PC-9 (cell line): ENCODE results near the gene C10orf95. TPM values are rescaled to one million over a fixed set of nuclear protein-coding genes. Genes with fewer than 3 reads are reported as not detected.

Experiments
- BruUV-seq: library from RNA; stranded (reverse); fragments of 400-500 nt; replicated peaks from 2 replicates; lab custom pipeline; 2021; lab: Mats Ljungman, UMichigan
- CTCF ChIA-PET: fragments of 300-600 bp; sonication (Branson Sonifier 250); formaldehyde crosslinking; loops from one replicate; lab custom pipeline; 2022; ENCODE audit warnings: antibody characterized with exemption; lab: Charles Lee
- POLR2A ChIA-PET: fragments of 300-600 bp; sonication (Branson Sonifier 250); formaldehyde crosslinking; loops from one replicate; lab custom pipeline; 2022; ENCODE audit warnings: antibody characterized with exemption; ENCODE audit not compliant: unreplicated experiment; lab: Charles Lee
- DNase-seq, 2 experiments: peaks; one replicate each; pipeline versions ENCODE4 v3.0.0 to v3.0.0-alpha.2; 2015 to 2022; ENCODE audit warnings: mixed read lengths in 1 of 2
- H2AFZ ChIP-seq: fragments of 200-600 bp; sonication (generic); 2 replicates; pipeline ENCODE4 v1.8.1; 2017; ENCODE audit warnings: antibody characterized with exemption
- H3F3A ChIP-seq: fragments of 200-600 bp; sonication (generic); 2 replicates; pipeline ENCODE4 v1.8.1; 2017; ENCODE audit warnings: antibody characterized with exemption, mild to moderate bottlenecking, low read depth; ENCODE audit not compliant: insufficient read depth
- H3K27ac ChIP-seq: fragments of 200-600 bp; sonication (generic); 2 replicates; pipeline ENCODE4 v1.6.1; 2016; ENCODE audit warnings: mixed run types
- H3K27me3 ChIP-seq: fragments of 200-600 bp; sonication (generic); 2 replicates; pipeline ENCODE4 v1.6.1; 2016; ENCODE audit warnings: low read depth, mixed run types; ENCODE audit not compliant: insufficient read depth
- H3K36me3 ChIP-seq: fragments of 200-600 bp; sonication (generic); 2 replicates; pipeline ENCODE4 v1.6.1; 2016; ENCODE audit warnings: low read depth, mixed run types
- H3K4me1 ChIP-seq: fragments of 200-600 bp; sonication (generic); replicated peaks from 2 replicates; pipeline ENCODE4 v1.6.1; 2016; ENCODE audit warnings: mixed run types; ENCODE audit not compliant: insufficient read depth
- H3K4me2 ChIP-seq: fragments of 200-600 bp; sonication (generic); 2 replicates; pipeline ENCODE4 v1.6.1; 2017; ENCODE audit warnings: mixed run types
- H3K4me3 ChIP-seq: fragments of 200-600 bp; sonication (generic); 2 replicates; pipeline ENCODE4 v1.6.1; 2016; ENCODE audit warnings: mixed run types
- H3K79me2 ChIP-seq: fragments of 200-600 bp; sonication (generic); 2 replicates; pipeline ENCODE4 v1.6.1; 2017; ENCODE audit warnings: low read depth, mixed run types
- H3K9me2 ChIP-seq: fragments of 200-600 bp; sonication (generic); 2 replicates; pipeline ENCODE4 v1.8.1; 2017; ENCODE audit warnings: mild to moderate bottlenecking; ENCODE audit not compliant: insufficient read depth
- H3K9me3 ChIP-seq: fragments of 200-600 bp; sonication (generic); 2 replicates; pipeline ENCODE4 v1.8.1; 2016; ENCODE audit warnings: low read depth; ENCODE audit not compliant: insufficient read depth
- H4K20me1 ChIP-seq: fragments of 200-600 bp; sonication (generic); 2 replicates; pipeline ENCODE4 v1.8.1; 2017; ENCODE audit not compliant: insufficient read depth
- EZH2 ChIP-seq: fragments of 200-600 bp; sonication (generic); IDR thresholded peaks from 2 replicates; pipeline ENCODE4 v1.8.0; 2017; ENCODE audit warnings: antibody characterized with exemption, low read depth
- intact Hi-C: fragments of 100-400 bp; cut with micrococcal nuclease; formaldehyde crosslinking; loops from one replicate; pipeline ENCODE4 v1.10.0; 2022; ENCODE audit not compliant: unreplicated experiment
- total RNA-seq: library from RNA; stranded (reverse); gene quantifications from 2 replicates; pipeline ENCODE4 v1.2.3, GENCODE V29; 2021
- TF ChIP-seq, protein P1 (sequence below): fragments of 200-600 bp; sonication (generic); conservative IDR thresholded peaks from 2 replicates; pipeline ENCODE4 v1.6.1; 2017; ENCODE audit warnings: mixed run types, antibody characterized with exemption, mild to moderate bottlenecking, moderate library complexity

The C10orf95 gene
- total RNA-seq, 1 experiment from 2014 or later = 1.0 TPM

DNA sequence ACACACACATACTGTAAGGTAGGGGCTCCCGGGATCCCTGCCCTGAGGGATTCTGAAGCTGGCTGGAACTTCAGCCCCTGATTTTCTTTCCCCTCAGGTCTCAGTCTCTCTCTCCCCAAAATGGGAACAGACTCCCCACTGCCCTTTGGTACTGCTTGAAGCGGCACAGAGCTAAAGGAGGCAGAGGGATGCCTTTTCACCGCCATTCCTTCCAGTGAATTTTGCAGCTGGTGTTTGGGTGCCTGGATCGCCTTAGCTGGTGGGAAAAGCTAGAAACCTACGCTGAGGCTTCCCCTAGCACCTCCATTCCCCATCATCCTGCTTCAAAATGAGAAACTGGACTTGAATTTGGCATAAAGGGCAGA lies 16.2 kb downstream of the C10orf95 start:
- H3K4me3 ChIP-seq = no peak overlapping the region
- no peaks in the 10 kb centered on the region for H3K27me3 ChIP-seq
- no peak overlapping the region for H3K4me2 ChIP-seq
- H3K9me2 ChIP-seq = no peaks in the 10 kb centered on the region
- ChIA-PET CTCF (no interaction called here), POLR2A (no interaction called here)
- H3K79me2 ChIP-seq = peaks cover 6% of the 10 kb centered on the region; the same call in 1 of the 2 replicates
- no peak for DNase-seq
- no peak overlapping the region for H3K27ac ChIP-seq
- no peaks in the 10 kb centered on the region for H3K4me1 ChIP-seq
- TF ChIP-seq, protein P1, sequence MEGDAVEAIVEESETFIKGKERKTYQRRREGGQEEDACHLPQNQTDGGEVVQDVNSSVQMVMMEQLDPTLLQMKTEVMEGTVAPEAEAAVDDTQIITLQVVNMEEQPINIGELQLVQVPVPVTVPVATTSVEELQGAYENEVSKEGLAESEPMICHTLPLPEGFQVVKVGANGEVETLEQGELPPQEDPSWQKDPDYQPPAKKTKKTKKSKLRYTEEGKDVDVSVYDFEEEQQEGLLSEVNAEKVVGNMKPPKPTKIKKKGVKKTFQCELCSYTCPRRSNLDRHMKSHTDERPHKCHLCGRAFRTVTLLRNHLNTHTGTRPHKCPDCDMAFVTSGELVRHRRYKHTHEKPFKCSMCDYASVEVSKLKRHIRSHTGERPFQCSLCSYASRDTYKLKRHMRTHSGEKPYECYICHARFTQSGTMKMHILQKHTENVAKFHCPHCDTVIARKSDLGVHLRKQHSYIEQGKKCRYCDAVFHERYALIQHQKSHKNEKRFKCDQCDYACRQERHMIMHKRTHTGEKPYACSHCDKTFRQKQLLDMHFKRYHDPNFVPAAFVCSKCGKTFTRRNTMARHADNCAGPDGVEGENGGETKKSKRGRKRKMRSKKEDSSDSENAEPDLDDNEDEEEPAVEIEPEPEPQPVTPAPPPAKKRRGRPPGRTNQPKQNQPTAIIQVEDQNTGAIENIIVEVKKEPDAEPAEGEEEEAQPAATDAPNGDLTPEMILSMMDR = no peak
- TF ChIP-seq EZH2 = no peak
- H2AFZ ChIP-seq = no peak overlapping the region
- no peaks in the 10 kb centered on the region for H4K20me1 ChIP-seq
- no TSS peak for BruUV-seq
- no peaks in the 10 kb centered on the region for H3K36me3 ChIP-seq
- H3K9me3 ChIP-seq = no peaks in the 10 kb centered on the region
- H3F3A ChIP-seq = no peaks in the 10 kb centered on the region
- intact Hi-C loops = no loop called here

DNA sequence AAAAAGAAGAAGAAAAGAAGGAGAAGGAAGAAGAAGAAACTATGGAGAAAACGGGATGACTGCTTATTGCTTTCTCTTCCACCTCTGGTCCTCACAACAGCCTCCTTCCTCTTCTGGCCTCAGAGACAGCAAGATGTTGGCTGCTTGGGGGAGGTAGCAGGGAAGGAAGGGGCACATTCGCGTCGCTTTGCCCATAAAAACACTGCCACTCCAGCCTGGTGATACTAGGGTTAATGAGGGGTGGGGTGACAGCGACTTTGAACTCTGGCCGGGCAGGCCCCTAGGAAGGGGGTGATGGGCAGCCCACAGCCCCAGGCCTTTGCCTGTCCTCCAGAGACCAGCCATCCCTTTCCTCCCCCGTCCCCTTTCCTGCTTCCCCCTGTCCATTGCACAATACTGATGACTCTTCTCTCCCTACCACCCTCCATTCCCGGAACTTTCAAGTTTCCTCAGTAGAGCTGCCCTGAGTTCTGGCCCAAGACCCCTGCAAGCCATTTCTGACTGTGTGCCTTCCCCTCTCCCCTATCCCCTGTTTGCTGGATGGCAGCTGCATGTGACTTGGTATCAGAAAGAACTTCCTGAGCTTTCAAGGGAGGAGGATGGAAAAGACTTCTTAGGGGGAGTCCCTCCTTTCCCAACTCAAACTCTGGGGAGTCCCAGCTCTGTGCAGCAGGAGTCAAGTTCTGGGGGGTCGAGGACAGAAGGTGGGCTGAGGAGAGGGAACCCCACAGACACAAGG lies 16.8 kb downstream of the C10orf95 start:
- H3K4me2 ChIP-seq = no peak overlapping the region
- ChIA-PET POLR2A (no interaction called here), CTCF (no interaction called here)
- H3K9me3 ChIP-seq = no peaks in the 10 kb centered on the region
- no peak overlapping the region for H3K27ac ChIP-seq
- TF ChIP-seq, protein P1 = no peak
- no peak for TF ChIP-seq EZH2
- no peaks in the 10 kb centered on the region for H3K36me3 ChIP-seq
- no peaks in the 10 kb centered on the region for H3F3A ChIP-seq
- no peak for DNase-seq
- H3K4me3 ChIP-seq = no peak overlapping the region
- H3K27me3 ChIP-seq = no peaks in the 10 kb centered on the region
- no peak overlapping the region for H2AFZ ChIP-seq
- BruUV-seq = no TSS peak
- intact Hi-C loops = no loop called here
- H3K9me2 ChIP-seq = no peaks in the 10 kb centered on the region
- H3K4me1 ChIP-seq = no peaks in the 10 kb centered on the region
- peaks cover 6% of the 10 kb centered on the region; the same call in 1 of the 2 replicates for H3K79me2 ChIP-seq
- no peaks in the 10 kb centered on the region for H4K20me1 ChIP-seq

DNA sequence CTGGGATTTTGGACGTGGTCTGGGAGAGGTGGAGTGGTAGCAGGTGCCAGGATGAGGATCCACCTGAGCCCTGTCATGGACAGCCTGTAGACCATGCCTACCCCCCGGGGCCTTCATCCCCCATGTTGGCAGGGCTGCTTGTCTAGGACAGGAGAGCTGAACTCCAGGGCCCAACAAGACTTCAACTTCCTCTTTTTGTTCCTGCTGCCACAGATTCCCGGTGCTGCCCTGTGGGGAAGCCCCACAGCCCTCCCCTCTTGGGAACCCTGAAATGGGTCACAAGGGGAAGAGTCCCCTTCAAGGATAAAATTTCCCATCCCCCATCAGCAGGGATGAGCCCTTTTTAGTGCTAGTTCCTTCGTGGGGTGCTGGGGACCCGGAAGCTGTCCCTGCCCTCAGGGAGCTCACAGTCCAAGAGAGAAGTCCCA lies 17.7 kb downstream of the C10orf95 start:
- ChIA-PET POLR2A (no interaction called here), CTCF (no interaction called here)
- H3F3A ChIP-seq = no peaks in the 10 kb centered on the region
- no peaks in the 10 kb centered on the region for H3K27me3 ChIP-seq
- intact Hi-C loops = no loop called here
- H3K4me1 ChIP-seq = no peaks in the 10 kb centered on the region
- H3K4me3 ChIP-seq = no peak overlapping the region
- no TSS peak for BruUV-seq
- H3K79me2 ChIP-seq = peaks cover 6% of the 10 kb centered on the region; the same call in 1 of the 2 replicates
- H3K36me3 ChIP-seq = no peaks in the 10 kb centered on the region
- no peak overlapping the region; the same call in 1 of the 2 replicates for H3K4me2 ChIP-seq
- TF ChIP-seq, protein P1 = no peak
- TF ChIP-seq EZH2 = no peak
- no peak overlapping the region for H3K27ac ChIP-seq
- DNase-seq = no peak
- no peaks in the 10 kb centered on the region for H3K9me2 ChIP-seq
- no peaks in the 10 kb centered on the region for H4K20me1 ChIP-seq
- no peaks in the 10 kb centered on the region for H3K9me3 ChIP-seq
- no peak overlapping the region for H2AFZ ChIP-seq
